B cell (primary cell): ENCODE data around the gene KCNT2. TPM values are rescaled to one million over a fixed set of nuclear protein-coding genes. Genes with fewer than 3 reads are reported as not detected.

Experiments
- ATAC-seq: fragments of 200-7000 bp; cut with Tn5 transposase; one replicate; pipeline ENCODE4 v1.10.0; 2021; ENCODE audit warnings: low read depth, mild to moderate bottlenecking, moderate number of reproducible peaks, moderate library complexity
- CTCF ChIA-PET: fragments of 350-600 bp; sonication (Branson Sonifier 250); formaldehyde crosslinking; loops from one replicate; lab custom pipeline; 2021; ENCODE audit warnings: antibody characterized with exemption, inconsistent platforms; lab: Charles Lee
- POLR2A ChIA-PET: fragments of 350-600 bp; sonication (Branson Sonifier 250); formaldehyde crosslinking; loops from one replicate; lab custom pipeline; 2021; ENCODE audit warnings: antibody characterized with exemption; lab: Charles Lee
- DNase-seq: peaks from one replicate; pipeline ENCODE4 v3.0.0; 2013
- H2AFZ ChIP-seq: 2 replicates; pipeline ENCODE4 v1.6.1; 2012; ENCODE audit warnings: mild to moderate bottlenecking, low read depth, low read length; ENCODE audit not compliant: insufficient read depth, poor library complexity, severe bottlenecking
- H3K27ac ChIP-seq, 2 donors: 1 replicate in 1 of 2; 2 replicates in 1 of 2; pipeline ENCODE4 v1.5.1; 2012 to 2013; ENCODE audit warnings: low read length in 2 of 2, mild to moderate bottlenecking in 2 of 2, moderate library complexity in 1 of 2
- H3K27me3 ChIP-seq, 4 experiments: fragments of 200-600 bp in 1 of 4; sonication (generic) in 1 of 4; replicated peaks in 1 of 4; 1 replicate in 2 of 4; 2 replicates in 2 of 4; pipeline versions ENCODE4 v1.6.1 to v1.7.0; 2013 to 2016; ENCODE audit warnings: low read length in 3 of 4, mild to moderate bottlenecking in 2 of 4, mixed read lengths in 1 of 4, moderate library complexity in 1 of 4; ENCODE audit not compliant: insufficient read depth in 4 of 4, control insufficient read depth in 3 of 4; ENCODE audit errors: control extremely low read depth in 1 of 4
- H3K36me3 ChIP-seq, 2 experiments: replicated peaks in 1 of 2; 1 replicate in 1 of 2; 2 replicates in 1 of 2; pipeline versions ENCODE4 v1.6.1 to v1.7.1; 2013; ENCODE audit warnings: low read length in 1 of 2; ENCODE audit not compliant: insufficient read depth in 2 of 2, control insufficient read depth in 1 of 2; ENCODE audit errors: control extremely low read depth in 1 of 2, extremely low read depth in 1 of 2
- H3K4me1 ChIP-seq, 2 donors: fragments of 200-600 bp in 1 of 2; sonication (generic) in 1 of 2; 1 replicate in 1 of 2; 2 replicates in 1 of 2; pipeline versions ENCODE4 v1.5.1 to v1.6.1; 2013 to 2017; ENCODE audit warnings: low read length in 2 of 2; ENCODE audit not compliant: control insufficient read depth in 2 of 2, insufficient read depth in 2 of 2
- H3K4me2 ChIP-seq: replicated peaks from 2 replicates; pipeline ENCODE3; 2012; ENCODE audit warnings: mild to moderate bottlenecking, low read depth, low read length; ENCODE audit not compliant: poor library complexity, severe bottlenecking
- H3K4me3 ChIP-seq, 5 experiments: fragments of 200-600 bp in 1 of 5; sonication (generic) in 1 of 5; 1 replicate in 3 of 5; 2 replicates in 2 of 5; pipeline versions ENCODE4 v1.5.1 to v1.7.0; 2011 to 2016; ENCODE audit warnings: low read length in 4 of 5, mild to moderate bottlenecking in 4 of 5, low read depth in 2 of 5, control low read depth in 1 of 5, moderate library complexity in 1 of 5; ENCODE audit not compliant: insufficient read depth in 1 of 5; ENCODE audit errors: control extremely low read depth in 1 of 5, extremely low read depth in 1 of 5
- H3K79me2 ChIP-seq: fragments of 200-600 bp; sonication (generic); one replicate; pipeline ENCODE4 v1.6.0; 2016; ENCODE audit warnings: low read length; ENCODE audit not compliant: control insufficient read depth, insufficient read depth
- H3K9ac ChIP-seq: fragments of 200-600 bp; sonication (generic); 2 replicates; pipeline ENCODE4 v1.6.1; 2017; ENCODE audit warnings: mild to moderate bottlenecking, low read length, moderate library complexity
- H3K9me3 ChIP-seq, 3 donors: one replicate each; pipeline versions ENCODE4 v1.6.1 to v1.7.1; 2013; ENCODE audit warnings: low read length in 2 of 3; ENCODE audit not compliant: control insufficient read depth in 2 of 3, insufficient read depth in 1 of 3; ENCODE audit errors: control extremely low read depth in 1 of 3
- H4K20me1 ChIP-seq: 2 replicates; pipeline ENCODE4 v1.6.0; 2012; ENCODE audit warnings: mild to moderate bottlenecking, low read length; ENCODE audit not compliant: insufficient read depth, control insufficient read depth, poor library complexity, severe bottlenecking
- H3K27ac Mint-ChIP-seq: one replicate; pipeline ENCODE4 v1.8.0; 2021; ENCODE audit warnings: mixed read lengths
- H3K27me3 Mint-ChIP-seq: one replicate; pipeline ENCODE4 v1.8.0; 2021; ENCODE audit warnings: mixed read lengths
- H3K4me1 Mint-ChIP-seq: one replicate; pipeline ENCODE4 v1.8.0; 2021; ENCODE audit warnings: mixed read lengths
- H3K4me3 Mint-ChIP-seq: one replicate; pipeline ENCODE4 v1.8.0; 2021; ENCODE audit warnings: mixed read lengths
- H3K9me3 Mint-ChIP-seq: one replicate; pipeline ENCODE4 v1.8.0; 2022; ENCODE audit warnings: mixed read lengths; ENCODE audit not compliant: insufficient read depth
- EZH2 ChIP-seq: IDR thresholded peaks from 2 replicates; pipeline ENCODE4 v1.6.1; 2012; ENCODE audit warnings: borderline replicate concordance, low read depth, mild to moderate bottlenecking, moderate library complexity, low read length; ENCODE audit not compliant: insufficient read depth, poor library complexity, severe bottlenecking
- whole genome bisulfite sequencing: methylation state at CpG from one replicate; pipeline ENCODE4 v1.1.5; 2013; ENCODE audit warnings: missing lambda C conversion rate; ENCODE audit not compliant: insufficient coverage; 5-methylcytosine and 5-hydroxymethylcytosine counted together
- intact Hi-C: fragments of 100-400 bp; cut with micrococcal nuclease; formaldehyde crosslinking; loops from one replicate; pipeline ENCODE4 v1.10.0; 2022
- polyA plus RNA-seq: library from polyadenylated mRNA; depleted of rRNA; stranded (reverse); fragments of >200 nt; gene quantifications from 2 replicates; pipeline ENCODE4 v1.2.3, GENCODE V29; 2012
- total RNA-seq, 2 donors: library from RNA; stranded (reverse); fragments of 120-200 nt in 1 of 2; gene quantifications; 1 replicate in 1 of 2; 2 replicates in 1 of 2; pipeline versions ENCODE4 v1.2.3 to v1.2.4, GENCODE V29; 2013 to 2022
- TF ChIP-seq, protein P1 (sequence below): fragments of 200-600 bp; IDR thresholded peaks from one replicate; pipeline ENCODE4 v1.8.0; 2022; ENCODE audit warnings: antibody characterized with exemption, mild to moderate bottlenecking

Gene KCNT2
- total and polyA plus RNA-seq, 2 donors (not counting 1 experiment from before 2014, with no cell fraction given) = not detected

DNA sequence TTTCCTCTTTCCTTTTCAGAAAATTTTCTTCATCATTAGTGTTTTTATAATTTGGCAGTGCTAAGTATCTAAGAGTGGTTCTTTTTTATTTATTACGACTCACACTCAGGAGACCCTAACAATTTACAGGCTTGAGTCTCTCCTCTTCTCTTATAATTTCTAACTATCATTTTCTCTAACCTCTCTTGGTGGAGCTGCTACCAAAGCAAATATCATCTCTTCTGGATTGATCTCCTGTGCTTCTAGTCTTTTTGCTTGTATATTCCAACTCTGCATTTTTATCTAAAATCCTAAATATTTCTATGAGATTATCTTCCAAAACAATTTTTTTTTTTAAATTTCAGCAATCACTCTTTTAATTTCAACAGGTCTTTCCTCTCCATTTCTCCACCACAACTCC lies 250.3 kb downstream of the KCNT2 start:
- intact Hi-C loops = no loop called here
- no CpG with 5 or more reads among the region's 1 CpG for WGBS
- no peak for ATAC-seq

DNA sequence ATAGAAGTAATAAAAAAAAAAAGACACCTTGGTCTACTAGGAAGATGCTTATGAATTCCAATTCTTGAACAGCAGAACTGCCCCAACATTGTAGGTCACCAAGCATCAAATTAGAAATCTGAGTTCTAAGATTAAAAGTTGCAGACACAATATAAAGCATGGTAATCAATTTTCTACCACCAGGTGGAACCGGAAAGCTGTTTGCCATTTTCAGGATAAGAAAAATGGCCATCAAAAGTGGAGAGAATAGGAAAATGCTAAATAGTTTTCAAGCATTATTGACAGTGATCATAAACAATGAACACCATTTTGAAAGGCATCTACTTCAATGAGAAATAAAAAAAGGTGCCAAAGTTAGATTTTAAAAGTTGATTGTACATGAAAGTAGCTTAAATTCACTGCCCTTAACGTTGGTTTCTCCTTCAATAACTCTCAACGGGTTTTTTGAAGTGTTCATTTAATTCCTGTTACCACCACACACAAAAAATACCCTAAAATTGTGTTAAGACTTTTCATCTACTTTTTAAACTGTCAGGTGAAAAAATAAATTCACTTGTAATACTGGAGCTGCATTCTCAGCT lies 252.9 kb downstream of the KCNT2 start:
- H3K27me3 ChIP-seq = no peaks in the 10 kb centered on the region
- no peak overlapping the region for H2AFZ ChIP-seq
- no peak overlapping the region for H3K4me2 ChIP-seq
- no peaks in the 10 kb centered on the region for H3K9me3 ChIP-seq
- H3K79me2 ChIP-seq = no peaks in the 10 kb centered on the region
- ATAC-seq (no peak), DNase-seq (no peak)
- H3K27me3 Mint-ChIP-seq = no peaks in the 10 kb centered on the region
- H3K27ac Mint-ChIP-seq = no peak overlapping the region
- no peaks in the 10 kb centered on the region for H3K36me3 ChIP-seq
- ChIA-PET POLR2A (no interaction called here), CTCF (no interaction called here)
- no peak overlapping the region for H3K27ac ChIP-seq
- H3K9me3 Mint-ChIP-seq = no peaks in the 10 kb centered on the region
- H3K9ac ChIP-seq = no peak overlapping the region
- no peak overlapping the region for H3K4me3 Mint-ChIP-seq
- no peaks in the 10 kb centered on the region for H3K4me1 Mint-ChIP-seq
- no CpG with 5 or more reads among the region's 3 CpGs for whole genome bisulfite sequencing
- TF ChIP-seq EZH2 = no peak
- TF ChIP-seq, protein P1, sequence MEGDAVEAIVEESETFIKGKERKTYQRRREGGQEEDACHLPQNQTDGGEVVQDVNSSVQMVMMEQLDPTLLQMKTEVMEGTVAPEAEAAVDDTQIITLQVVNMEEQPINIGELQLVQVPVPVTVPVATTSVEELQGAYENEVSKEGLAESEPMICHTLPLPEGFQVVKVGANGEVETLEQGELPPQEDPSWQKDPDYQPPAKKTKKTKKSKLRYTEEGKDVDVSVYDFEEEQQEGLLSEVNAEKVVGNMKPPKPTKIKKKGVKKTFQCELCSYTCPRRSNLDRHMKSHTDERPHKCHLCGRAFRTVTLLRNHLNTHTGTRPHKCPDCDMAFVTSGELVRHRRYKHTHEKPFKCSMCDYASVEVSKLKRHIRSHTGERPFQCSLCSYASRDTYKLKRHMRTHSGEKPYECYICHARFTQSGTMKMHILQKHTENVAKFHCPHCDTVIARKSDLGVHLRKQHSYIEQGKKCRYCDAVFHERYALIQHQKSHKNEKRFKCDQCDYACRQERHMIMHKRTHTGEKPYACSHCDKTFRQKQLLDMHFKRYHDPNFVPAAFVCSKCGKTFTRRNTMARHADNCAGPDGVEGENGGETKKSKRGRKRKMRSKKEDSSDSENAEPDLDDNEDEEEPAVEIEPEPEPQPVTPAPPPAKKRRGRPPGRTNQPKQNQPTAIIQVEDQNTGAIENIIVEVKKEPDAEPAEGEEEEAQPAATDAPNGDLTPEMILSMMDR = no peak
- H3K4me3 ChIP-seq = no peak overlapping the region
- H4K20me1 ChIP-seq = no peaks in the 10 kb centered on the region
- intact Hi-C loops = no loop called here
- no peaks in the 10 kb centered on the region for H3K4me1 ChIP-seq

More for the DNA sequence above, 250.3 kb downstream of the KCNT2 start:
- H3K4me3 Mint-ChIP-seq = no peak overlapping the region
- H3K36me3 ChIP-seq = no peaks in the 10 kb centered on the region
- no peaks in the 10 kb centered on the region for H3K79me2 ChIP-seq
- H3K27ac ChIP-seq = no peak overlapping the region
- H3K27me3 Mint-ChIP-seq = no peaks in the 10 kb centered on the region
- H4K20me1 ChIP-seq = no peaks in the 10 kb centered on the region
- no peak overlapping the region for H2AFZ ChIP-seq
- no peak overlapping the region for H3K4me2 ChIP-seq
- ChIA-PET POLR2A (no interaction called here), CTCF (no interaction called here)
- no peak for DNase-seq
- no peak for TF ChIP-seq EZH2
- TF ChIP-seq, protein P1 = no peak
- no peaks in the 10 kb centered on the region for H3K9me3 ChIP-seq
- H3K4me1 Mint-ChIP-seq = no peaks in the 10 kb centered on the region
- no peaks in the 10 kb centered on the region for H3K9me3 Mint-ChIP-seq
- no peak overlapping the region for H3K27ac Mint-ChIP-seq
- H3K27me3 ChIP-seq = no peaks in the 10 kb centered on the region
- no peak overlapping the region for H3K4me3 ChIP-seq
- no peak overlapping the region for H3K9ac ChIP-seq
- H3K4me1 ChIP-seq = no peaks in the 10 kb centered on the region
